WTC11 (cell line): ENCODE data around the gene CTTNBP2. TPM values are rescaled to one million over a fixed set of nuclear protein-coding genes. Genes with fewer than 3 reads are reported as not detected.

ENCODE experiments used
- ATAC-seq: fragments of 200-7000 bp; cut with Tn5 transposase; 2 replicates; pipeline ENCODE4 v1.10.0; 2021; ENCODE audit warnings: mild to moderate bottlenecking, moderate library complexity
- CTCF ChIA-PET: fragments of 300-600 bp; sonication (Branson Sonifier 250); formaldehyde crosslinking; loops from one replicate; lab custom pipeline; 2021; ENCODE audit warnings: antibody characterized with exemption; lab: Charles Lee
- POLR2A ChIA-PET: fragments of 350-600 bp; sonication (Branson Sonifier 250); formaldehyde crosslinking; loops from one replicate; lab custom pipeline; 2021; ENCODE audit warnings: antibody characterized with exemption; lab: Charles Lee
- DNase-seq: peaks from one replicate; pipeline ENCODE4 v3.0.0; 2021; ENCODE audit warnings: low spot score
- H3K27ac Mint-ChIP-seq: 2 replicates; pipeline ENCODE4 v1.8.0; 2021; ENCODE audit warnings: mixed read lengths
- H3K27me3 Mint-ChIP-seq: 2 replicates; pipeline ENCODE4 v1.8.0; 2021; ENCODE audit warnings: low read depth, mild to moderate bottlenecking, moderate library complexity, mixed read lengths
- H3K36me3 Mint-ChIP-seq: 2 replicates; pipeline ENCODE4 v1.8.0; 2021; ENCODE audit warnings: mixed read lengths
- H3K4me1 Mint-ChIP-seq: 2 replicates; pipeline ENCODE4 v1.8.0; 2022; ENCODE audit warnings: mixed read lengths
- H3K4me3 Mint-ChIP-seq: 2 replicates; pipeline ENCODE4 v1.8.0; 2021; ENCODE audit warnings: mild to moderate bottlenecking, moderate library complexity, mixed read lengths
- H3K9me3 Mint-ChIP-seq: 2 replicates; pipeline ENCODE4 v1.8.0; 2021; ENCODE audit warnings: mixed read lengths
- CBFB ChIP-seq: sonication (generic); formaldehyde crosslinking; IDR thresholded peaks from 2 replicates; pipeline ENCODE4 v1.8.1; 2022; ENCODE audit warnings: mild to moderate bottlenecking, low read depth, missing genetic modification reagents
- HMGA2 ChIP-seq: fragments of 250-450 bp; sonication (Bioruptor Pico); IDR thresholded peaks from 2 replicates; pipeline ENCODE4 v1.4.0; 2021; ENCODE audit warnings: mild to moderate bottlenecking, moderate library complexity
- JUN ChIP-seq: sonication (generic); formaldehyde crosslinking; IDR thresholded peaks from 2 replicates; pipeline ENCODE4 v1.8.0; 2023; ENCODE audit warnings: mild to moderate bottlenecking, missing genetic modification reagents
- MXD4 ChIP-seq: fragments of 250-450 bp; sonication (Bioruptor Pico); IDR thresholded peaks from 2 replicates; pipeline ENCODE4 v1.8.0; 2021; ENCODE audit warnings: mild to moderate bottlenecking, moderate library complexity, borderline replicate concordance
- NFYB ChIP-seq: sonication (generic); formaldehyde crosslinking; conservative IDR thresholded peaks from 2 replicates; pipeline ENCODE4 v1.8.0; 2022; ENCODE audit warnings: low read depth, missing genetic modification reagents
- NR1H2 ChIP-seq: sonication (generic); formaldehyde crosslinking; IDR thresholded peaks from 2 replicates; pipeline ENCODE4 v1.9.0; 2021; ENCODE audit warnings: mild to moderate bottlenecking, moderate library complexity, missing genetic modification reagents
- OVOL2 ChIP-seq: fragments of 250-450 bp; sonication (Bioruptor Pico); IDR thresholded peaks from 2 replicates; pipeline ENCODE4 v1.9.0; 2021; ENCODE audit warnings: mild to moderate bottlenecking, borderline replicate concordance
- RORB ChIP-seq: fragments of 250-450 bp; sonication (Bioruptor Pico); IDR thresholded peaks from 2 replicates; pipeline ENCODE4 v1.9.0; 2021; ENCODE audit warnings: mild to moderate bottlenecking
- SOX15 ChIP-seq: fragments of 250-450 bp; sonication (Bioruptor Pico); IDR thresholded peaks from 2 replicates; pipeline ENCODE4 v1.9.0; 2021; ENCODE audit warnings: mild to moderate bottlenecking
- ZNF121 ChIP-seq: sonication (generic); formaldehyde crosslinking; IDR thresholded peaks from 2 replicates; pipeline ENCODE4 v1.8.0; 2023; ENCODE audit warnings: missing genetic modification reagents
- ZNF138 ChIP-seq: sonication (generic); formaldehyde crosslinking; conservative IDR thresholded peaks from 2 replicates; pipeline ENCODE4 v1.8.1; 2022; ENCODE audit warnings: mild to moderate bottlenecking, moderate library complexity, missing genetic modification reagents
- ZNF423 ChIP-seq: fragments of 250-450 bp; sonication (Bioruptor Pico); IDR thresholded peaks from 2 replicates; pipeline ENCODE4 v2.1.2; 2022; ENCODE audit warnings: mild to moderate bottlenecking, moderate library complexity
- ZNF671 ChIP-seq: fragments of 250-450 bp; sonication (Bioruptor Pico); IDR thresholded peaks from 2 replicates; pipeline ENCODE4 v1.8.0; 2021; ENCODE audit warnings: mild to moderate bottlenecking
- total RNA-seq: library from RNA; stranded (reverse); gene quantifications from 3 replicates; pipeline ENCODE4 v1.2.3, GENCODE V29; 2021
- TF ChIP-seq, protein P1 (sequence below): sonication (generic); formaldehyde crosslinking; conservative IDR thresholded peaks from 2 replicates; pipeline ENCODE4 v1.8.1; 2022; ENCODE audit warnings: mild to moderate bottlenecking, missing genetic modification reagents
- TF ChIP-seq, protein P2 (sequence below): sonication (generic); formaldehyde crosslinking; IDR thresholded peaks from 2 replicates; pipeline ENCODE4 v1.8.1; 2022; ENCODE audit warnings: mild to moderate bottlenecking, missing genetic modification reagents, moderate library complexity, borderline replicate concordance
- TF ChIP-seq, protein P3 (sequence below): sonication (generic); formaldehyde crosslinking; IDR thresholded peaks from 2 replicates; pipeline ENCODE4 v1.8.0; 2023; ENCODE audit warnings: mild to moderate bottlenecking, missing genetic modification reagents
- TF ChIP-seq, protein P4 (sequence below): sonication (generic); formaldehyde crosslinking; IDR thresholded peaks from 2 replicates; pipeline ENCODE4 v1.8.0; 2022; ENCODE audit warnings: mild to moderate bottlenecking, missing genetic modification reagents
- TF ChIP-seq, protein P5 (sequence below): fragments of 250-450 bp; sonication (Bioruptor Pico); IDR thresholded peaks from 2 replicates; pipeline ENCODE4 v1.8.0; 2021; ENCODE audit warnings: mild to moderate bottlenecking
- TF ChIP-seq, protein P6 (sequence below): sonication (generic); formaldehyde crosslinking; IDR thresholded peaks from 2 replicates; pipeline ENCODE4 v1.8.1; 2022; ENCODE audit warnings: missing genetic modification reagents, borderline replicate concordance
- TF ChIP-seq, protein P7 (sequence below): fragments of 250-450 bp; sonication (Bioruptor Pico); IDR thresholded peaks from 2 replicates; pipeline ENCODE4 v1.9.0; 2021; ENCODE audit warnings: moderate library complexity, mild to moderate bottlenecking, inconsistent platforms, borderline replicate concordance
- TF ChIP-seq, protein P8 (sequence below): sonication (generic); formaldehyde crosslinking; conservative IDR thresholded peaks from 2 replicates; pipeline ENCODE4 v1.8.1; 2023; ENCODE audit warnings: mild to moderate bottlenecking, low read depth, missing genetic modification reagents, moderate library complexity

Gene CTTNBP2
- total RNA-seq, 1 experiment from 2014 or later: 22.1 TPM

DNA sequence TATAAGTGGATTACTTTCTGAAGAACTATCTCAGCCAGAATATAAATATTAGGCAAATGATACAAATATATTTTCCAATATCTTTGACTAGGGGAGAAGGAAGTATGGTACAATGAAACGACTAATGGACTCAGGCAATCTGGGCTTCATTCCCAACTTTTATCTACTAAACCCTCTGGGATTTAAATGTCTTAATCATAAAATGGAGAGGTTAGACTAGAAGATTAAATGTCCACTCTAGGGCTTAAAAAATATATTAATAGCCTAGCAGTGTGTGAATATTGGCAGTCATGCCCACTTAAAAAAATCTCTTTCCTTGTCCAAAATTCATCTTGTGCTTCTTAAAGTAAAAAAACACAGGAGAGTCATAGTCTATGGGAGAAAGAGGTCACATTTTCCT is 98.3 kb downstream of the CTTNBP2 start (continued):
- TF ChIP-seq, protein P1, sequence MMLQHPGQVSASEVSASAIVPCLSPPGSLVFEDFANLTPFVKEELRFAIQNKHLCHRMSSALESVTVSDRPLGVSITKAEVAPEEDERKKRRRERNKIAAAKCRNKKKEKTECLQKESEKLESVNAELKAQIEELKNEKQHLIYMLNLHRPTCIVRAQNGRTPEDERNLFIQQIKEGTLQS (CRISPR knock-in tag): no peak
- TF ChIP-seq, protein P2, sequence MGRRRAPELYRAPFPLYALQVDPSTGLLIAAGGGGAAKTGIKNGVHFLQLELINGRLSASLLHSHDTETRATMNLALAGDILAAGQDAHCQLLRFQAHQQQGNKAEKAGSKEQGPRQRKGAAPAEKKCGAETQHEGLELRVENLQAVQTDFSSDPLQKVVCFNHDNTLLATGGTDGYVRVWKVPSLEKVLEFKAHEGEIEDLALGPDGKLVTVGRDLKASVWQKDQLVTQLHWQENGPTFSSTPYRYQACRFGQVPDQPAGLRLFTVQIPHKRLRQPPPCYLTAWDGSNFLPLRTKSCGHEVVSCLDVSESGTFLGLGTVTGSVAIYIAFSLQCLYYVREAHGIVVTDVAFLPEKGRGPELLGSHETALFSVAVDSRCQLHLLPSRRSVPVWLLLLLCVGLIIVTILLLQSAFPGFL (CRISPR knock-in tag): no peak
- no peak for TF ChIP-seq SOX15 (CRISPR knock-in tag)
- no peak for TF ChIP-seq NFYB (CRISPR knock-in tag)
- TF ChIP-seq, protein P3, sequence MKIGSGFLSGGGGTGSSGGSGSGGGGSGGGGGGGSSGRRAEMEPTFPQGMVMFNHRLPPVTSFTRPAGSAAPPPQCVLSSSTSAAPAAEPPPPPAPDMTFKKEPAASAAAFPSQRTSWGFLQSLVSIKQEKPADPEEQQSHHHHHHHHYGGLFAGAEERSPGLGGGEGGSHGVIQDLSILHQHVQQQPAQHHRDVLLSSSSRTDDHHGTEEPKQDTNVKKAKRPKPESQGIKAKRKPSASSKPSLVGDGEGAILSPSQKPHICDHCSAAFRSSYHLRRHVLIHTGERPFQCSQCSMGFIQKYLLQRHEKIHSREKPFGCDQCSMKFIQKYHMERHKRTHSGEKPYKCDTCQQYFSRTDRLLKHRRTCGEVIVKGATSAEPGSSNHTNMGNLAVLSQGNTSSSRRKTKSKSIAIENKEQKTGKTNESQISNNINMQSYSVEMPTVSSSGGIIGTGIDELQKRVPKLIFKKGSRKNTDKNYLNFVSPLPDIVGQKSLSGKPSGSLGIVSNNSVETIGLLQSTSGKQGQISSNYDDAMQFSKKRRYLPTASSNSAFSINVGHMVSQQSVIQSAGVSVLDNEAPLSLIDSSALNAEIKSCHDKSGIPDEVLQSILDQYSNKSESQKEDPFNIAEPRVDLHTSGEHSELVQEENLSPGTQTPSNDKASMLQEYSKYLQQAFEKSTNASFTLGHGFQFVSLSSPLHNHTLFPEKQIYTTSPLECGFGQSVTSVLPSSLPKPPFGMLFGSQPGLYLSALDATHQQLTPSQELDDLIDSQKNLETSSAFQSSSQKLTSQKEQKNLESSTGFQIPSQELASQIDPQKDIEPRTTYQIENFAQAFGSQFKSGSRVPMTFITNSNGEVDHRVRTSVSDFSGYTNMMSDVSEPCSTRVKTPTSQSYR: no peak
- TF ChIP-seq, protein P4, sequence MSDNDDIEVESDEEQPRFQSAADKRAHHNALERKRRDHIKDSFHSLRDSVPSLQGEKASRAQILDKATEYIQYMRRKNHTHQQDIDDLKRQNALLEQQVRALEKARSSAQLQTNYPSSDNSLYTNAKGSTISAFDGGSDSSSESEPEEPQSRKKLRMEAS: no peak
- TF ChIP-seq ZNF121 (CRISPR knock-in tag): no peak
- TF ChIP-seq CBFB (CRISPR knock-in tag): no peak
- TF ChIP-seq RORB: no peak
- no peak for TF ChIP-seq NR1H2 (CRISPR knock-in tag)
- TF ChIP-seq, protein P5, sequence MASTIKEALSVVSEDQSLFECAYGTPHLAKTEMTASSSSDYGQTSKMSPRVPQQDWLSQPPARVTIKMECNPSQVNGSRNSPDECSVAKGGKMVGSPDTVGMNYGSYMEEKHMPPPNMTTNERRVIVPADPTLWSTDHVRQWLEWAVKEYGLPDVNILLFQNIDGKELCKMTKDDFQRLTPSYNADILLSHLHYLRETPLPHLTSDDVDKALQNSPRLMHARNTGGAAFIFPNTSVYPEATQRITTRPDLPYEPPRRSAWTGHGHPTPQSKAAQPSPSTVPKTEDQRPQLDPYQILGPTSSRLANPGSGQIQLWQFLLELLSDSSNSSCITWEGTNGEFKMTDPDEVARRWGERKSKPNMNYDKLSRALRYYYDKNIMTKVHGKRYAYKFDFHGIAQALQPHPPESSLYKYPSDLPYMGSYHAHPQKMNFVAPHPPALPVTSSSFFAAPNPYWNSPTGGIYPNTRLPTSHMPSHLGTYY: no peak

DNA sequence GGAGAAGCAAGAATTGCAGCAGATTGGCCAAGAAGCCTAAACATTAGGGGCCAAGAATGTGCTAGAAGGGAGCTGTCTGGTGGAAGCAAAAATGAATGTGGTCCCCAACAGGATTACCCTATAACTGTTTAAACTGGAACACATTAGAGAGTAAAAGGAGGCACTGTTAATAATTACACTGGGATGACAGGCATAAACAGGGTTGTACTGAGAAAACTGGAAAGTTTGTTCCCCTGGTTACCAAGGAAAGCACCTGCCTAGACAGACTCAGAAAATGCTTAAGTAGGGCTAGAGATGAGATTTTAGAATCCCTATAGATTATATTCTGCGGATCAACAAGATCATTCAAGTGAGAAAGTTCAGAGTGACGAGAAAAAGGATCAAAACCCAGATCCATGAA is 100.8 kb downstream of the CTTNBP2 start:
- Mint-ChIP-seq H3K9me3 (no peaks in the 10 kb centered on the region), H3K4me3 (no peak overlapping the region), H3K4me1 (peaks cover 12% of the 10 kb centered on the region; the same call in 1 of the 2 replicates), H3K27me3 (no peaks in the 10 kb centered on the region), H3K36me3 (peaks cover 22% of the 10 kb centered on the region; the same call in 1 of the 2 replicates), H3K27ac (no peak overlapping the region)
- ChIA-PET POLR2A (no interaction called here), CTCF (no interaction called here)
- ATAC-seq (no peak), DNase-seq (no peak)
- TF ChIP-seq ZNF121 (CRISPR knock-in tag) (no peak), ZNF138 (CRISPR knock-in tag) (no peak), MXD4 (CRISPR knock-in tag) (no peak), ZNF423 (CRISPR knock-in tag) (no peak), OVOL2 (no peak), HMGA2 (CRISPR knock-in tag) (no peak), JUN (CRISPR knock-in tag) (no peak), ZNF671 (CRISPR knock-in tag) (no peak), CBFB (CRISPR knock-in tag) (no peak)
- TF ChIP-seq, protein P6, sequence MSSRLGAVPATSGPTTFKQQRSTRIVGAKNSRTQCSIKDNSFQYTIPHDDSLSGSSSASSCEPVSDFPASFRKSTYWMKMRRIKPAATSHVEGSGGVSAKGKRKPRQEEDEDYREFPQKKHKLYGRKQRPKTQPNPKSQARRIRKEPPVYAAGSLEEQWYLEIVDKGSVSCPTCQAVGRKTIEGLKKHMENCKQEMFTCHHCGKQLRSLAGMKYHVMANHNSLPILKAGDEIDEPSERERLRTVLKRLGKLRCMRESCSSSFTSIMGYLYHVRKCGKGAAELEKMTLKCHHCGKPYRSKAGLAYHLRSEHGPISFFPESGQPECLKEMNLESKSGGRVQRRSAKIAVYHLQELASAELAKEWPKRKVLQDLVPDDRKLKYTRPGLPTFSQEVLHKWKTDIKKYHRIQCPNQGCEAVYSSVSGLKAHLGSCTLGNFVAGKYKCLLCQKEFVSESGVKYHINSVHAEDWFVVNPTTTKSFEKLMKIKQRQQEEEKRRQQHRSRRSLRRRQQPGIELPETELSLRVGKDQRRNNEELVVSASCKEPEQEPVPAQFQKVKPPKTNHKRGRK (CRISPR knock-in tag): no peak
- TF ChIP-seq, protein P5: no peak
- TF ChIP-seq, protein P2 (CRISPR knock-in tag): no peak
- TF ChIP-seq, protein P1 (CRISPR knock-in tag): no peak
- TF ChIP-seq, protein P7, sequence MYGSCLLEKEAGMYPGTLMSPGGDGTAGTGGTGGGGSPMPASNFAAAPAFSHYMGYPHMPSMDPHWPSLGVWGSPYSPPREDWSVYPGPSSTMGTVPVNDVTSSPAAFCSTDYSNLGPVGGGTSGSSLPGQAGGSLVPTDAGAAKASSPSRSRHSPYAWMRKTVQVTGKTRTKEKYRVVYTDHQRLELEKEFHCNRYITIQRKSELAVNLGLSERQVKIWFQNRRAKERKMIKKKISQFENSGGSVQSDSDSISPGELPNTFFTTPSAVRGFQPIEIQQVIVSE (CRISPR knock-in tag): no peak
- TF ChIP-seq, protein P8, sequence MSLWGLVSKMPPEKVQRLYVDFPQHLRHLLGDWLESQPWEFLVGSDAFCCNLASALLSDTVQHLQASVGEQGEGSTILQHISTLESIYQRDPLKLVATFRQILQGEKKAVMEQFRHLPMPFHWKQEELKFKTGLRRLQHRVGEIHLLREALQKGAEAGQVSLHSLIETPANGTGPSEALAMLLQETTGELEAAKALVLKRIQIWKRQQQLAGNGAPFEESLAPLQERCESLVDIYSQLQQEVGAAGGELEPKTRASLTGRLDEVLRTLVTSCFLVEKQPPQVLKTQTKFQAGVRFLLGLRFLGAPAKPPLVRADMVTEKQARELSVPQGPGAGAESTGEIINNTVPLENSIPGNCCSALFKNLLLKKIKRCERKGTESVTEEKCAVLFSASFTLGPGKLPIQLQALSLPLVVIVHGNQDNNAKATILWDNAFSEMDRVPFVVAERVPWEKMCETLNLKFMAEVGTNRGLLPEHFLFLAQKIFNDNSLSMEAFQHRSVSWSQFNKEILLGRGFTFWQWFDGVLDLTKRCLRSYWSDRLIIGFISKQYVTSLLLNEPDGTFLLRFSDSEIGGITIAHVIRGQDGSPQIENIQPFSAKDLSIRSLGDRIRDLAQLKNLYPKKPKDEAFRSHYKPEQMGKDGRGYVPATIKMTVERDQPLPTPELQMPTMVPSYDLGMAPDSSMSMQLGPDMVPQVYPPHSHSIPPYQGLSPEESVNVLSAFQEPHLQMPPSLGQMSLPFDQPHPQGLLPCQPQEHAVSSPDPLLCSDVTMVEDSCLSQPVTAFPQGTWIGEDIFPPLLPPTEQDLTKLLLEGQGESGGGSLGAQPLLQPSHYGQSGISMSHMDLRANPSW (CRISPR knock-in tag): no peak
